HL-60 (cell line): ENCODE results near the gene TMEM59L.

Experiments used
- CTCF ChIP-seq: IDR thresholded peaks from one replicate; pipeline ENCODE4 v1.5.1; 2011; ENCODE audit warnings: low read length, control low read depth, inconsistent platforms; ENCODE audit not compliant: insufficient read depth
- POLR2AphosphoS5 ChIP-seq: IDR thresholded peaks from 2 replicates; pipeline ENCODE4 v1.6.1; 2012; ENCODE audit warnings: low read depth
- SPI1 ChIP-seq: IDR thresholded peaks from 2 replicates; pipeline ENCODE4 v1.6.1; 2012; ENCODE audit warnings: low read depth, mild to moderate bottlenecking, borderline replicate concordance

DNA sequence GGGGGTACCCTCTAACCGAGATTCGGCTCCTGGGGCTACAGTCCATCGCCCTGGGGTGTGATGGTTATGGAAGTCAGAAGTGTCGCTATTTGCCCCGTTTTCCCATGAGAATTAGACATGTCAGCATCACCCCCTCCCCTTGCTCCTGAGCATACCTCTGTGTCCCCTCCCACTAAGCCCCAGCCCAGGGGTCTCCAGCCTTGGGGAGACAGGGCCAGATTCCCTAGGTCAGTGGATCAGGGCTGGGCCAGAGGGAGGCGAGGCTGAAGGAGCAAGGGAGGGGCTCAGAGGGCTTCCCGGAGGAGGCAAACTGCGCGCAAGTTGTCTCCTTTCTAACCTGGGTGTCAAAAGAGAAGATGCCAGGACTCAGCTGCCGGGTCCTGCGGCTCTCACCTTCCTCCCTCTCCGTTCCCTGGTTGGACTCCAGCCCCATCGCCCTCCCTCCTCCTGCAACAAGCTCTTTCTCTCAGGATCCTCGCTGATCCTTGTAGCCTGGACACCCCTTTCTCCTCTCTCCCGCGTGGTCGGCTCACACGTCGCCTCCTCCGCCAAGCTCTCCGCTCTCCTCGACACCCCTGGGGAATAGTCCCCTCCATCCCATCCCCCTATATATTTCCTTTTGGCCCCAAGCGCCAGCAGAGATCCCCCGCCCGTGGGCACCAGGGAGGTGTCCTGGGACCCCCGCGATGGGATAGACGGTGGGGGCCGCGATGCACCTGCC, 459 bp upstream of the TMEM59L start:
- TF ChIP-seq CTCF: no peak
- no peak for TF ChIP-seq POLR2AphosphoS5
- no peak for TF ChIP-seq SPI1
